GM23338 (cell line): ENCODE results near the gene ASTL.

Source experiments
- CREB1 ChIP-seq: fragments of 250-450 bp; sonication (Bioruptor Pico); IDR thresholded peaks from 2 replicates; pipeline ENCODE4 v1.5.0; 2020; ENCODE audit warnings: low read depth, mild to moderate bottlenecking, moderate library complexity
- EZH2 ChIP-seq: fragments of 200-600 bp; sonication (generic); IDR thresholded peaks from one replicate; pipeline ENCODE4 v1.8.0; 2017; ENCODE audit warnings: antibody characterized with exemption, mild to moderate bottlenecking, low read depth; ENCODE audit not compliant: unreplicated experiment
- EZH2phosphoT487 ChIP-seq: fragments of 200-600 bp; sonication (generic); IDR thresholded peaks from one replicate; pipeline ENCODE4 v1.8.1; 2018; ENCODE audit warnings: antibody characterized with exemption; ENCODE audit not compliant: unreplicated experiment
- NANOG ChIP-seq: IDR thresholded peaks from 2 replicates; pipeline ENCODE4 v1.6.1; 2016; ENCODE audit warnings: antibody characterized with exemption, borderline replicate concordance
- POLR2AphosphoS5 ChIP-seq: IDR thresholded peaks from 2 replicates; pipeline ENCODE4 v1.6.1; 2016; ENCODE audit warnings: antibody characterized with exemption, low read depth
- TF ChIP-seq, protein P1 (sequence below), 2 experiments: fragments of 200-600 bp in 1 of 2; sonication (generic) in 1 of 2; conservative IDR thresholded peaks; 2 replicates each; pipeline versions ENCODE4 v1.5.1 to v1.6.1; 2016 to 2017; ENCODE audit warnings: antibody characterized with exemption in 2 of 2, low read depth in 2 of 2, mild to moderate bottlenecking in 2 of 2, moderate library complexity in 1 of 2
- TF ChIP-seq, protein P2 (sequence below): IDR thresholded peaks from one replicate; pipeline ENCODE4 v1.6.1; 2018; ENCODE audit warnings: antibody characterized with exemption; ENCODE audit not compliant: unreplicated experiment

DNA sequence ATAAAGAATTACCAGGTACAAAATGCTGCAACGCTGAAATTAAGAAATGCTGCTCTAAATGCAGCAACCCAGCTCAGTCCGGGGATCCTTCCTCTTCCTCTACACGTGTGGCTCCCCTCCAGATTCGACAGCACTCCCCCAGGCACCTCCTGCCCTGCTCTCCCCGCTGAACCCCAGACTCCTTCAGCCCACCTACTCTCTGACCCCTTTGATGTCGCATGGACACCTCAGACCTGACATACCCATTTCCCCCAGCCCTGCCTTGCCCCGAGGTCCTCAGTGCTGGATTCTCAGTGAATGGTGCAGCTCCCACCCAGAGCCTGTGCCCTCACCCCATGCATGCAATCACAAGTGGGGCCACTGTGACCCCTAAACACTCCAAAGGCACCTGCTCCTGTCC is 17.3 kb downstream of the ASTL start:
- TF ChIP-seq, protein P1, sequence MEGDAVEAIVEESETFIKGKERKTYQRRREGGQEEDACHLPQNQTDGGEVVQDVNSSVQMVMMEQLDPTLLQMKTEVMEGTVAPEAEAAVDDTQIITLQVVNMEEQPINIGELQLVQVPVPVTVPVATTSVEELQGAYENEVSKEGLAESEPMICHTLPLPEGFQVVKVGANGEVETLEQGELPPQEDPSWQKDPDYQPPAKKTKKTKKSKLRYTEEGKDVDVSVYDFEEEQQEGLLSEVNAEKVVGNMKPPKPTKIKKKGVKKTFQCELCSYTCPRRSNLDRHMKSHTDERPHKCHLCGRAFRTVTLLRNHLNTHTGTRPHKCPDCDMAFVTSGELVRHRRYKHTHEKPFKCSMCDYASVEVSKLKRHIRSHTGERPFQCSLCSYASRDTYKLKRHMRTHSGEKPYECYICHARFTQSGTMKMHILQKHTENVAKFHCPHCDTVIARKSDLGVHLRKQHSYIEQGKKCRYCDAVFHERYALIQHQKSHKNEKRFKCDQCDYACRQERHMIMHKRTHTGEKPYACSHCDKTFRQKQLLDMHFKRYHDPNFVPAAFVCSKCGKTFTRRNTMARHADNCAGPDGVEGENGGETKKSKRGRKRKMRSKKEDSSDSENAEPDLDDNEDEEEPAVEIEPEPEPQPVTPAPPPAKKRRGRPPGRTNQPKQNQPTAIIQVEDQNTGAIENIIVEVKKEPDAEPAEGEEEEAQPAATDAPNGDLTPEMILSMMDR (conservative IDR thresholded peaks at IDR 0.05; ENCODE audit: low read depth in 2 of 2), result no peak
- TF ChIP-seq, protein P2, sequence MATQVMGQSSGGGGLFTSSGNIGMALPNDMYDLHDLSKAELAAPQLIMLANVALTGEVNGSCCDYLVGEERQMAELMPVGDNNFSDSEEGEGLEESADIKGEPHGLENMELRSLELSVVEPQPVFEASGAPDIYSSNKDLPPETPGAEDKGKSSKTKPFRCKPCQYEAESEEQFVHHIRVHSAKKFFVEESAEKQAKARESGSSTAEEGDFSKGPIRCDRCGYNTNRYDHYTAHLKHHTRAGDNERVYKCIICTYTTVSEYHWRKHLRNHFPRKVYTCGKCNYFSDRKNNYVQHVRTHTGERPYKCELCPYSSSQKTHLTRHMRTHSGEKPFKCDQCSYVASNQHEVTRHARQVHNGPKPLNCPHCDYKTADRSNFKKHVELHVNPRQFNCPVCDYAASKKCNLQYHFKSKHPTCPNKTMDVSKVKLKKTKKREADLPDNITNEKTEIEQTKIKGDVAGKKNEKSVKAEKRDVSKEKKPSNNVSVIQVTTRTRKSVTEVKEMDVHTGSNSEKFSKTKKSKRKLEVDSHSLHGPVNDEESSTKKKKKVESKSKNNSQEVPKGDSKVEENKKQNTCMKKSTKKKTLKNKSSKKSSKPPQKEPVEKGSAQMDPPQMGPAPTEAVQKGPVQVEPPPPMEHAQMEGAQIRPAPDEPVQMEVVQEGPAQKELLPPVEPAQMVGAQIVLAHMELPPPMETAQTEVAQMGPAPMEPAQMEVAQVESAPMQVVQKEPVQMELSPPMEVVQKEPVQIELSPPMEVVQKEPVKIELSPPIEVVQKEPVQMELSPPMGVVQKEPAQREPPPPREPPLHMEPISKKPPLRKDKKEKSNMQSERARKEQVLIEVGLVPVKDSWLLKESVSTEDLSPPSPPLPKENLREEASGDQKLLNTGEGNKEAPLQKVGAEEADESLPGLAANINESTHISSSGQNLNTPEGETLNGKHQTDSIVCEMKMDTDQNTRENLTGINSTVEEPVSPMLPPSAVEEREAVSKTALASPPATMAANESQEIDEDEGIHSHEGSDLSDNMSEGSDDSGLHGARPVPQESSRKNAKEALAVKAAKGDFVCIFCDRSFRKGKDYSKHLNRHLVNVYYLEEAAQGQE, result no peak
- TF ChIP-seq EZH2 (no peak), POLR2AphosphoS5 (no peak), EZH2phosphoT487 (no peak), NANOG (no peak), CREB1 (CRISPR knock-in tag) (no peak)
